ENCODE measurements around the gene PLA2G4B.

The PLA2G4B gene

DNA sequence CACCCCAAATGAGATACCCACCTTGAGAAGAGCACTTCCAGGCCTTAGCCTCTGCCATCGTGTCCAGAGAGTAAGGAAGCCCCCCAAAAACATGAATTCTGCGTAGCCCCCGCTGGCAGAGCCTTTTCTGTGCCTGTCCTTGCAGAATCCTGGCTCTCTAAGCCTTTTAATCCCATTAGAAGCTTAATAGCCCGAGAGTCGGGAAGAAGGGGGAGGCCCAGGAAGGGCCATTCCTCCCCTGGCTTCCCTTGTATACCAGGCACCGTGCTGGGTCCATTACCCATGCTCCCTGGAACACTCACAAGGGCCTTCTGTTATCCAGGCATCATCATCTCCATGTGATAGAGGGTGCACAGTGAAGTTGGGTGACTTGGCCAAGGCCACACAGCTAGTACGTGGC, 48.1 kb downstream of the PLA2G4B start:
- no peak for DNase-seq (ENCODE audit: low spot score)

- DNase-seq (ENCODE audit: low spot score), result no peak
Measured at GRCh38 chr15:41887161-41887560, 48.5 kb downstream of the PLA2G4B start.

GRCh38 chr15:41887893-41888292, 49.2 kb downstream of the PLA2G4B start:
- DNase-seq (ENCODE audit: low spot score), result no peak

GRCh38 chr15:41888662-41889253, 50.1 kb downstream of the PLA2G4B start:
- no peak for DNase-seq (ENCODE audit: low spot score)

DNA sequence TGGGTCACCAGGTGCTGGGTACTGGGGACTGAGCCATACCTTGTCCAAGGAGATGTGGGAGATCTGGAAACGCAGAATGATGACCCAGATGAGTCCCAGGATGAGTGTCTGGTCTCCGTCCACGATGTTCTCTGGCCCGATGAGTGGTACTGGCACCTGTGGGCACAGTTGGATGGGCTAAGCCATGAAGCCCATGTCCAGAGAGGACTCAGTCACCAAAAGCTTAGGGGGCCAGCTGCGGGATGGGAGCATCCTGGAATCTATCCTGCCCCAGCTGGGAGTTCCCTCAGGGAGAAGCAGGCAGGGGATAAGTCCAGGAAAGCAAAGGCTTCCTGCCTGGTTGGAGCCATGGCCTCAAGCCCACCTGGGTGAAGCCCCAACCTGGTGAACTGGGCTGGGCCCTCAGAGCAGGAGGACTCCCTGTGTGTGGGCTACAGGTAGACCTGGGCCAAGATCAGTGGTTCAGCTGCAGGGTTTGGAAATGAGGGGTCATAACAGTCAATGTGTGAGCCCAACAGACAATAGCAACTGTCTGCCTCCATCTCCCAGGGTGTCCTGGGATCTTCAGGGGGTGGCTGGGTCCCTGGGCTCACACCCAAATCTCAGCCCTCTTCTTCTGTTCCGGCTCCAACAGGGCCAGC, 51.5 kb downstream of the PLA2G4B start:
- no peak for DNase-seq (ENCODE audit: low spot score)

- DNase-seq (ENCODE audit: low spot score), result no peak
Measured at GRCh38 chr15:41891226-41891625, 52.6 kb downstream of the PLA2G4B start.

- no peak for DNase-seq (ENCODE audit: low spot score)
Measured at GRCh38 chr15:41891946-41892345, 53.3 kb downstream of the PLA2G4B start.

DNA sequence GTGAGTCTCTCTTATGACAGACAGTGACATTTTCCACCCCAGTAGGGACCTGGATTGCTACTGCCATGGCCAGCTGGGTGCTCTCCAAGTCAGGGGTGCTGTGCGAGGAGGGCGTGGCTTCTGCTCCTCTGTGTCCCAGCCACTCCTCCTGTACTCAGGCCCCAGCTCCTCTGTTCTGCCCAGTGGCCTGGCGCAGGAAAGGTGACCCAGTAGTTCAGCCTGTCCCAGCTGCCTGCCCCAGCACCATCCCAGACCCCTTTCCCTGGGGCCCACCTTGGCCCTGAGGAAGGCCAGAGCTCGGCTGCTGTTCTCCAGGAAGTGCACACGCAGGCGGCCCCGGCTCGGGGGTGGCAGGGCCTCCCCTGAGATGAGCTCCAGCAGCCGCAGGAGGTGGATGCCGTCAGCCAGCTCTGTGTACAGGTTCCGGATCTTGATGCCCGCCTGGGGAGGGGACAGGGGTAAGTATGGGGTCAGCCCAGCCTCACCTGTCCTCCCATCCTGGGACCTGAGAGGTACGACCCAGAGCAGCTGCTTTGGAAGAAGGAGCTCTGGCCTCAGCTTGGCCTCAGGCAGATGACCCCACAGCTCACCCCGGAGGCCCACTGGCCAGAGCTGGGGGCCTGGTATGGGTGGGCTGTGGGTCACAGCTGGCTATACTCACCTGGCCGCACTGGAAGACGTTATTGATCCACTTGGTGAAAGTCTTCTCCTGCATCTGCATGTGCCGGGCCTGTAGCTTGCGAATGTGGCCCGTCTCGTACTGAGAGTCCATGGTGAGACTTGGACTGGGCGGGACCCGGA, 54.2 kb downstream of the PLA2G4B start:
- no peak for DNase-seq (ENCODE audit: low spot score)

GRCh38 chr15:41893422-41894250, 55.0 kb downstream of the PLA2G4B start, which contains the start of gene SPTBN5:
TSS of gene SPTBN5 (minus strand) at chr15:41894053. CDS start at chr15:41893497, 556 bp downstream.
- DNase-seq (ENCODE audit: low spot score), result no peak

GRCh38 chr15:41894251-41894790, 55.7 kb downstream of the PLA2G4B start:
- DNase-seq (ENCODE audit: low spot score), result no peak

DNA sequence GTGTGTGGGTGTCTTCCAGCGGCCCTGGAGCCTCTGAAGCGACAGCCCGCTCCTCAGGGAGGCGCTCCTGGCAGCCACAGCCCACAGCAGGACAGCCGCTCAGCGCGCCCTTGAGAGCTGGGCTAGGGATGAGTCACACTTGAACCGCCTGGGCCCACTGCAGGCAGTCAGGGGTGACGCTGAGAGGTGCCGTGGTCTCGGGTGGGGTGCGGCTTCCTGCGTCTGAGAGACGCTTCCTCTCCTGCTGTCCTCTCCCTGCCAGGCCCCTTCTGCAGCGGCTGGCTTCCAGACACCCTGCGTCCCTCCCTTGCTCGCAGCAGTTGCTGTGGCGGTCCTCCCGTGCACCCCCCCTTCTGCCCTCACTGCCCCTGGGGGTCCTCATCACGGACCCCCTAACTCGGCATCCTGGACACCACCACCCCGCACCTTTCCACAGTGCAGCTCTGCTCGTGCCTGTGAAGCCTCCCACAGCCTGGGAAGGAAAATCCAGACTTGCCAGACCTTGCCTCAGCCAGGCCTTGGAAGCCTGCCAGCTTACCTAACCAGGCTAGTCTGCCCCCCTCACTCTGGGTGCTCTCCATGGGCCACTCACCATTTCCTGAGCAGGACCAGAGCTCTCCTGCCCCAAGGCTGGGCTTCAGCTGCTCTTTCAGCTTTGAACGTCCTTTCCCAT, 56.3 kb downstream of the PLA2G4B start:
- DNase-seq (ENCODE audit: low spot score), result peak; percentile 94

DNA sequence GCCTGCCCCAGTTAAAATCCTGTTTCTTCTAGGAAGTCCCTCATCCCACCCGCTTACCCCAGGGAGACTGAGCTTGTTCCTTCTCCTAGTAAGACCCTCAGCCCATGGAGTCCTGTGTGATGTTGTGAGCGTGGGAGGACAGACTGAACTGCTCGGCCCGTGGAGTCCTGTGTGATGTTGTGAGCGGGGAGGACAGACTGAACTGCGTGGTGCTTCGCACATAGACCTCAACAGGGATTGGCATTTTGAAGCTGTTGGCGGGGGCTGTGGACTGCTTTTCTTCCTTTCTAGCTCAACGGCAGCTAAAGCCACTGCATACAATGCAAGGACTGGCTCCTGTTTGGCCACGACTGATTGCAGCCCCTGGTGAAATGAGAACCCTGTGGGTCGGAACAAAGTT, 56.8 kb downstream of the PLA2G4B start:
- DNase-seq (ENCODE audit: low spot score), result no peak

DNA sequence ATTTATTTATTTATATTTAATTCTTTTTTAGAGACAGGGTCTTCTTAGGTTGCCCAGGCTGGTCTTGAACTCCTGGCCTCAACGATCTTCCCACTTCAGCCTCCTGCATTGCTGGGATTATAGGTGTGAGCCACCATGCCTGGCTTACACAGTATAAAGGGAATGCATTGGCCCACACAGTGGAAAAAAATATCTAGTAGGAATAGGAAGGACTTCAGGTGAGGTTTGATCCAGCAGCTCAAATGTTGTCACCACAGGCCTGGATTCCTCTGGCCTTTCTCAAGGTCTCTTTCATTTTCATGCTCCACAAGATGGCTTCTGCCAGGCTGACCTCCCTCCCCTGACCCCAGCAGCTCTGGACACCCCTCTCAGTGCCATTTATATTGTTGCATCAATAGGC, 57.3 kb downstream of the PLA2G4B start:
- DNase-seq (ENCODE audit: low spot score), result no peak

- no peak for DNase-seq (ENCODE audit: low spot score)
Measured at GRCh38 chr15:41896566-41896965, 57.9 kb downstream of the PLA2G4B start.

- no peak for DNase-seq (ENCODE audit: low spot score)
Measured at GRCh38 chr15:41897363-41897799, 58.7 kb downstream of the PLA2G4B start.

All from AG20443 (cell line).